NCI-H460 (cell line): Measurements from ENCODE around the gene TRAP1. TPM values are rescaled to one million over a fixed set of nuclear protein-coding genes. Genes with fewer than 3 reads are reported as not detected.

ENCODE experiments used
- DNase-seq: peaks from one replicate; pipeline ENCODE4 v3.0.0-alpha.2; 2016; ENCODE audit warnings: low read depth; ENCODE audit errors: extremely low read depth
- total RNA-seq: library from RNA; depleted of rRNA; stranded (reverse); fragments of >200 nt; shearing (Covaris generic); gene quantifications from 2 replicates; pipeline ENCODE4 v1.2.3, GENCODE V29; 2014

TRAP1 gene
- total RNA-seq, 1 experiment from 2014 or later, result 238 TPM

- DNase-seq, result no peak
These were observed 19.9 kb upstream of the TRAP1 start for GRCh38 chr16:3737181-3737580.

DNA sequence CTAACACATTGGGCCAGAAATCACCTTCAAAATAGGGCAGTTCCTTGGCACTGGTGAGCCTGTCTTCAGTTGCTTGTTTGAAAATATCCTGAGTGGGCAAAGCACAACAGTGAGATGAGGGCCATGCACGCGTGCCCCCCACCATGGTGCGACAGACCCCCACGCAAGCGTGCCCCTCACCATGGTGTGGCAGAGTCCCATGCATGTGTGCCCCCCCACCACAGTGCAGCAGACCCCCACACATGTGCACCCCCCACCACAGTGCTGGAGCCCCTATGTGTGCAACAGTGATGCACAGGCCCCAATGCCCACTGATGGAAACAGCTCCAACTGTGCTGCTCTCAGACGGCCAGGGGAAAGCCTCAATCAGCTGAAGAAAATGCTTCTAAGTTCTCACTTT, 18.8 kb upstream of the TRAP1 start:
- DNase-seq, result no peak

DNA sequence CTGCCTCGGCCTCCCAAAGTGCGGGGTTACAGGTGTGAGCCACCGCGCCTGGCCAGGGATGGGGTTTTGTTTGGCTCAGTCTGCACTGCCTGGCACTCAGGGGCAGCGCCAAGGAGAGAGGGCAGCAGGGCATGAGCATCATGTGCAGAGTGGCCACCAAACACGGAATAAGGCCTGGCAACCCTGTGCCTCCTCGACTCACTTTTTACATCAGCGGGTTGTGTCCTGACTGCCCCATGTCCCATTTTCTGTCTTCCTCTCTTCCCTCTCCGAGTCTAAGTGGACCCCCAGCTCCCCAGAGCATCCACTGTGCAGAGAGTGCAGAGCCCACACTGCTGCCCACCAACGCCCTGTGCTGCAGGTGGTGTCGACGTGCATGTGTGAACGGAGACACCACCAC, 18.2 kb upstream of the TRAP1 start:
- DNase-seq, result no peak

GRCh38 chr16:3734758-3735221, 17.5 kb upstream of the TRAP1 start:
- no peak for DNase-seq

DNA sequence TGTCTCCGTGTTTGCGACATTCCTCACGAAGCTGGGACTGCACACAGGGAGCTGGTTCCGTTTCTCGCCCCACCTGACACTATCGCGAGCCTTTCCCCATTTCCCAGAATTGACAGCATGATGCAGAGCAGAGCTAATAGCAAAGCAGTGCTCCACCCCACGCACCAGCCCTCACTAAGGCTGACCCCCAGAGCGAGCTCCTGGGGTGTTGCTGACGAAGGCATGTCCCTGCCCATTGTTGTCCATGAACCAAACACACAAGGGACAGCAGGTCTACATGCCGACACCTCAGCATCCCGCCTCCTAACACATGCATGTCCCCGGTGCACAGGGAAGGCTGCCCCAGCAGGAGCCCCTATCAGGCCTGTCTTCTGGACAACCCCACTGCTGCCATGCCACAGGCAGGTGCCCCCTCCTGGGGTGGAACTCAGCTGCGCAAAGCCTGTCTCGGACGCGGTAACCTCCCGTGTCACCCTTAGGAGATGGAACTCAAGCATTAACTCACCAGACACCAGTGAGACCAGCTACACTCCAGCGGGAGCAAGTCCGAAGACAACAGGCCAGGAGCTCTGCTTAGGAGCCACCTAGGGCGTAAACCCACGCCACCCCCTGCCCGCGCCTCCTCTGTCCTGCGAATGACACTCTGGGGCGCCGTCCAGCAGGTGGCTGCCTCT, 16.9 kb upstream of the TRAP1 start:
- no peak for DNase-seq

GRCh38 chr16:3732171-3732570, 14.8 kb upstream of the TRAP1 start:
- no peak for DNase-seq

- DNase-seq, result no peak
These were observed 14.0 kb upstream of the TRAP1 start for GRCh38 chr16:3731126-3731935.

DNA sequence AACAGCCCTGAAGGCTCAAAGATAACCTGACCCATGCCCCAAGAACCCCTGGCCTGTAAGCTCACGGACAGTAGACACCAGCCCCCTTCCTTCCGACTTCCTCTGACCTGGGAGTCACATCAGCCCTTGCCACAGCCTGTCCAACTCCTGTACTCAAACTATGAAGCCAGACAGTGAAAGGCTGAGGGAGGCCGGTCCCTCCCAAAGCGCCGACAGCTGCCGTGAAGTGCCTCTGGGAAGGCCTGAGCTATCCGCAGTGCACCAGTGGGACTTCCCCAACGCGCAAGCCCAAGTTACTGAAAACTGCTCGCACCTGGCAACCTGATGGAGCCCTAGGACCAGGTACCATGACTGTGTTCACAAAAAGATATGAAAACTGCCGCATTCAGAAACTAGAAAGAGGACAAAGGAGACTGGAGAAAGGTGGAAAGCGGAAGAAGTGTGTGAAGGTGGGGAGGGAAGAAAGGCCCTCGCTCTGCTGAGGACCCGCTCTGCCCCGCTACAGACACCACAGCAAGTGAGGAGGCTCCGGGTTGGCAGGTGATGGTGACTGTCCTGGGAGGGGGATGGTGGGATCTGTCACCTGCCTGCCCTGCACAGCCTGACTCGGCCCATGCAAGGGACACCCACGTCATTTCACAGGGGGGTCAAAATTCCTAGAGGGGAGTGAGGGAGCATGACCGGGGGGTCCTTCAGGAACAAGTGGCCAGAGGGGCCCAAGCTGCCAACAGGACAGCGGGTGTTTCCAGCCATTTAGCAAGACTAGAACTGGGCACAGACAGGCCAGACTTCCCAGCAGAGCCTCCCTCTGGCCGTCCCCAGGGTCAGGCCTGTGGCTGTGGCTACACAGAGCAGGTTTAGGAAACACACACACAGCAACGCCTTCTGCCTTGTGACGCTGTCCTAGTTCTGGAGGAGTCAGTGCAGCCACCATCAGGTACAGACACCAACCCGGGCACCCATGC, 13.1 kb upstream of the TRAP1 start:
- no peak for DNase-seq

GRCh38 chr16:3729161-3730112, 12.1 kb upstream of the TRAP1 start:
- DNase-seq, result no peak

DNA sequence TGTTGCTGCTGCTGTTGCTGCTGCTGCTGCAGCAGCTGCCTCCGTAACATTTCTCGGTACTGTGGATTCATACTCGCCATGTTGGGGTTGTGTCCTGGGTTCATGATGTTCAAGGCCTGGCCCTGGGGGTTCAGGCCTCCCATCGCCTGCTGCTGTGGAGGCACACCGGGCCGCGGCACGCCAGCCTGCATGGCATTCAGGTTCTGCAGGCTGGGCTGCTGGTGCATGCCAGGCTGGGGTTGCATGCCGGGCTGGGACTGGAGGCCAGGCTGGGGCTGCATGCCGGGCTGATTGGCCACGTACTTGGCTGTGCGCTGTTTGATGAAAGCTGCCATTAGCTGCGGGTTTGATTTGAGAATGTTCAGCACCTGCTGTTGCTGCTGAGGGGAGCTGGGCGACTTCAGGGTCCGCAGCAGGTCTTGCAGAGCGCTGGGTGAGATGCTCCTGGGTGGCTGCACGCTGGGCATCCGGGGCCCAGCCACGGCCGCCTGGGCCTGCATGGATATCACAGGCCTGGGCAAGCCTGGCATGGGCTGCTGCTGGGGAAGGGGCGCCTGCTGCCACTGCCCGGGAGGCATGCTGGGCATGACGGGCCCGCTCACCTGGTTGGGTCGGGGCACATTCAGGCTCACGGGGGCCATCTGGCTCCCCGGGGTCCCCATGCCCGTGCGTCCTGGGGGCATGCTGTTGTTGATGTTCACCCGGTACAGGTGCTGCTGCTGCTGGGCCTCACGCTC, 11.3 kb upstream of the TRAP1 start:
- no peak for DNase-seq

GRCh38 chr16:3727806-3728381, 10.6 kb upstream of the TRAP1 start:
- no peak for DNase-seq

- DNase-seq, result no peak
These were observed 8.8 kb upstream of the TRAP1 start for GRCh38 chr16:3726021-3726687.

DNA sequence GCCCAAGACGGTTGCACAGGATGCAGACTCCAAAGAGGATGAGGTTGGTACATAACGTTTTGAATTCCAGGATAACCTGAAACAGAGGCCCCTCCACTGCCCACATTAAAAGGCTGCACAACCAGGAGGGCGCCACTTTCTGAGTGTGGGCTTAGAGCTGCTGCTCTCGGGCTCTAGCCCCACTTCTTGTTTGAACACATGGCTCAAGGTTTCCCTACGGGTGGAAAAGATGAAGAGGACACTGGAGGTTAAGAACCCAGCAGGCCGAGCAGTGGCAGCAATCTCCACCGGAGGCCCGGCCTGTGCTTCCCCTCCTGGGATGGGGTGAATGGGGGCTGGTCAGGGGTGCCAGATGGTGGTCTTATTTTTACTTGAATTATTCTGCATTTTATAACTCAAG, 8.0 kb upstream of the TRAP1 start:
- no peak for DNase-seq

GRCh38 chr16:3722508-3722907, 5.2 kb upstream of the TRAP1 start:
- no peak for DNase-seq

DNA sequence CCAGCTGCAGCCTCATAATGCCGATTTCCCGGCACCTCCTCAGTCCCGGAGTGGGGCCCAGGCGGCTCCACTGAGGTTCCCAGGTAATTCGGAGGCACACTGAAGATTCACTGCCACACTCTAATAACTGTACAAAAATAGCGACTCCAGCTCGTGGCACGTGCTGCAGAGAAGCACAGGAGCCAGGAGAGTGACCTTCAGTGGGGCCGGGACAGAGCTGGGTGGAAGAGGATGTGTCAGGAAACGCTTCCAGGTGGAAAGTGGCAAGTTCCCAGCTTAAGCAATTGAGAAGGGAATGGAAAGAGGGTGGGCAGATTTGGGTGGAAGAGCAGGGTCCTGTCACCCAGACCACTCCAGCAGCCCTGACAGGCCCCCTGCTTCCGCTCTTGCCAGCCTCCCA, 3.1 kb upstream of the TRAP1 start:
- no peak for DNase-seq

DNA sequence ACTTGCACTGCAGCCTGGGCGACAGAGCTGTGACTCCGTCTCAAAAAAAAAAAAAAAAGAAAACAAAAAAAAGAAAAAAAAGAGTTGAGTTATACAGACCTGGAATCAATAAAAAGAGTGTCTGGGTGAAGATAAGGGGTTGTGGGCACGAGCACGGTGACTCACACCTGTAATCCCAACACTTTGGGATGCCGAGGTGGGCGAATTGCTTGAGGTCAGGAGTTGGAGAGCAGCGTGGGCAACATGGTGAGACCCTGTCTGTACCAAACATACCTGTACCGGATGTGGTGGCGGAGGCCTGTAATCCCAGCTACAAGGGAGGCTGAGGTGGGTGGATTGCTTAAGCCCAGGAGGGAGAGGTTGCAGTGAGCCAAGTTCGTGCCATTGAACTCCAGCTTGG, 1.3 kb upstream of the TRAP1 start:
- DNase-seq, result no peak

DNA sequence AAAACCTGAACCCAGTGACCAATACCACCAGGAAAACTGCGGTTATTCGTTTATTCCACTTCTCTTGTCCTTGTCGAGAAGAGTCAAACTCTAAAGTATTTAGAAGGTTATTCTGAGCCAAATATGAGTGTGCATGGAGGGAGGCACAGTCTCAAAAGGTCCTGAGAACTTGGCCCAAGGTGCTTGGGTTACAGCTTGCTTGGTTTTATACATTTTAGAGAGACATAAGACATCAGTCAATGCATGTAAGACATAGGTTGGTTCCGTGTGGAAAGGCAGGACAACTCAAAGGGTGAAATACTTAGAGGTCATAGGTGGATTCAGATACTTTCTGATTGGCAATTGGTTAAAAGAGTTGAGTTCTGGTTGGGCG, 681 bp upstream of the TRAP1 start:
- DNase-seq, result no peak

- no peak for DNase-seq
These were observed 491 bp downstream of the TRAP1 start for GRCh38 chr16:3716831-3717234.
